ENCODE measurements around the gene WRAP73.

WRAP73 gene

DNA sequence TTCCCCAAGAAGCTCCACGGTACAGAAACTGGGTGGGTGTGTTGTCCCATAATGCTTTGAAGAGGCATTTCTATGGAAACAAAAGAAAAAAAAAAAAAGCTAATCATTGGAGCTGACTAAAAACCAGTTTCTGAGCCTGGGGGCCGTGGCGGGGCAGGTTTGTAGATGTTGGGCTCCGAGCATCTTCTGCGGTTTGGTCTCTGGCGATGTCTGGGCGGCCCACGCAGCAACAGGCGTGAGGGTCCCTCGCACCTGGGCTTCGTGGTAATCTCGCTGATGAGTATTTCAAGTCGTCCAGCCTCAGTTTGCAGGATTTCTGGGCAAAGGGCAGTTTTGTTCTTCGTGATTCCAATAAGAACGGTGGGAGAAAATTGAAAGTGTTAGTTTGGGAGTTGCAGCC is 9.2 kb upstream of the WRAP73 start:
- DNase-seq (ENCODE audit: low read depth): no peak
- TF ChIP-seq, protein P1, sequence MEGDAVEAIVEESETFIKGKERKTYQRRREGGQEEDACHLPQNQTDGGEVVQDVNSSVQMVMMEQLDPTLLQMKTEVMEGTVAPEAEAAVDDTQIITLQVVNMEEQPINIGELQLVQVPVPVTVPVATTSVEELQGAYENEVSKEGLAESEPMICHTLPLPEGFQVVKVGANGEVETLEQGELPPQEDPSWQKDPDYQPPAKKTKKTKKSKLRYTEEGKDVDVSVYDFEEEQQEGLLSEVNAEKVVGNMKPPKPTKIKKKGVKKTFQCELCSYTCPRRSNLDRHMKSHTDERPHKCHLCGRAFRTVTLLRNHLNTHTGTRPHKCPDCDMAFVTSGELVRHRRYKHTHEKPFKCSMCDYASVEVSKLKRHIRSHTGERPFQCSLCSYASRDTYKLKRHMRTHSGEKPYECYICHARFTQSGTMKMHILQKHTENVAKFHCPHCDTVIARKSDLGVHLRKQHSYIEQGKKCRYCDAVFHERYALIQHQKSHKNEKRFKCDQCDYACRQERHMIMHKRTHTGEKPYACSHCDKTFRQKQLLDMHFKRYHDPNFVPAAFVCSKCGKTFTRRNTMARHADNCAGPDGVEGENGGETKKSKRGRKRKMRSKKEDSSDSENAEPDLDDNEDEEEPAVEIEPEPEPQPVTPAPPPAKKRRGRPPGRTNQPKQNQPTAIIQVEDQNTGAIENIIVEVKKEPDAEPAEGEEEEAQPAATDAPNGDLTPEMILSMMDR (conservative IDR thresholded peaks at IDR 0.05; ENCODE audit: low read depth, low read length): no peak

DNA sequence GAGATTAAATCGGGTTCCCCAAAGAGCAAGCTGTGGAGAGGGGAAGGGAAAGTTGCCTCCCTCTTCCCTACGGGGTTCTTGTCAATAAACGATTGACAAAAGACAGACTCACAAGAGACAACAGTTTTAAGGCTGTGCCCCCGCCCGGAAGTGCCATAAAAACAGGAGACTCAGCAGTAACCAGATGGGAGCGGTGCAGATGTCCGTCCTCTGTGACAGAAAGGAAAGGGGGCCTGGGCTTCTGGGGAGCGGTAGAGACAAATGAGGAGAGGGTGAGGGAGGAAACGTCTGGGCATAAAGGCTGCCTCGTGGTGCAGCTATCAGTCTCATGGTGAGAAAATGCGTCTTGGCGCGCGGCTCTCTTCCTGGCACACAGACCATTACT is 8.3 kb upstream of the WRAP73 start:
- DNase-seq (ENCODE audit: low read depth): no peak
- TF ChIP-seq, protein P1 (conservative IDR thresholded peaks at IDR 0.05; ENCODE audit: low read depth, low read length): no peak
- H3K4me3 ChIP-seq (ENCODE audit: low read depth, low read length): no peak overlapping the region

More for the DNA sequence above, 9.2 kb upstream of the WRAP73 start:
- no peak overlapping the region for H3K4me3 ChIP-seq (ENCODE audit: low read depth, low read length)

GRCh38 chr1:3657578-3658230 is 7.8 kb upstream of the WRAP73 start:
- H3K4me3 ChIP-seq (ENCODE audit: low read depth, low read length): no peak overlapping the region
- TF ChIP-seq, protein P1 (conservative IDR thresholded peaks at IDR 0.05; ENCODE audit: low read depth, low read length): no peak
- DNase-seq (ENCODE audit: low read depth): no peak

GRCh38 chr1:3657096-3657475 is 7.2 kb upstream of the WRAP73 start:
- H3K4me3 ChIP-seq (ENCODE audit: low read depth, low read length): no peak overlapping the region
- TF ChIP-seq, protein P1 (conservative IDR thresholded peaks at IDR 0.05; ENCODE audit: low read depth, low read length): no peak
- DNase-seq (ENCODE audit: low read depth): no peak

DNA sequence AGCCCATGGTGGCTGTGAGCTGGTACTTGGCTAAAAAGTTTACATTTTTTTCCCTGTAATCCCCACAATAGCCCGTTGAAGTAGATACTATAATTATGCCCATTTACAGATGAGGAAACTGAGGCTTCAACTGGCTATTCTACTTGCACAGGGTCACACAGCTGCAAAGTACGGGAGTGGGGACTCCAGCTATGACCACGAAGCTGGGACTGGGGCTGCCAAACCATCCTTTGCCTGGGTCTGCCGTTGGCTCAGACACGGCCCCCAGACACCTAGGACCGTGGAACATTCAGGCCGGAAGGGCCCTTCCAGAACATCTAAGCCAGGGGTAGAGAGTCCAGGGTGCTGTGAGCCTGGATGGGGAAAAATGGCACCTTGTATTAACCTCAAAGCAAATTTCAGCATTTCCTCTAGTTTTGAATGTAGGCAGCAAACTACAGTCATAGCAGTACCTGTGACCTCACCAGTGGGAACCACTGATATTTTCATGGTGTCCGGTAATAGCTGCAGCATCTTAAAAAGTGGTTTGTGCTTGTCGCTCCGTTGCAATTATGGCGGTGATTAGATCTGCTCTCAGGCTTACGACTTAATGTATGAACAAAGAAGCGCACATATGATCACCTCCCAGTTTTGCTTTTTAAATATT is 6.7 kb upstream of the WRAP73 start:
- TF ChIP-seq, protein P1 (conservative IDR thresholded peaks at IDR 0.05; ENCODE audit: low read depth, low read length): no peak
- no peak overlapping the region for H3K4me3 ChIP-seq (ENCODE audit: low read depth, low read length)
- no peak for DNase-seq (ENCODE audit: low read depth)

GRCh38 chr1:3654549-3655281 is 4.8 kb upstream of the WRAP73 start:
- no peak overlapping the region for H3K4me3 ChIP-seq (ENCODE audit: low read depth, low read length)
- DNase-seq (ENCODE audit: low read depth): no peak
- TF ChIP-seq, protein P1 (conservative IDR thresholded peaks at IDR 0.05; ENCODE audit: low read depth, low read length): no peak

All from choroid plexus epithelial cell (primary cell).